ENCODE data around the gene TAOK1.

The TAOK1 gene

DNA sequence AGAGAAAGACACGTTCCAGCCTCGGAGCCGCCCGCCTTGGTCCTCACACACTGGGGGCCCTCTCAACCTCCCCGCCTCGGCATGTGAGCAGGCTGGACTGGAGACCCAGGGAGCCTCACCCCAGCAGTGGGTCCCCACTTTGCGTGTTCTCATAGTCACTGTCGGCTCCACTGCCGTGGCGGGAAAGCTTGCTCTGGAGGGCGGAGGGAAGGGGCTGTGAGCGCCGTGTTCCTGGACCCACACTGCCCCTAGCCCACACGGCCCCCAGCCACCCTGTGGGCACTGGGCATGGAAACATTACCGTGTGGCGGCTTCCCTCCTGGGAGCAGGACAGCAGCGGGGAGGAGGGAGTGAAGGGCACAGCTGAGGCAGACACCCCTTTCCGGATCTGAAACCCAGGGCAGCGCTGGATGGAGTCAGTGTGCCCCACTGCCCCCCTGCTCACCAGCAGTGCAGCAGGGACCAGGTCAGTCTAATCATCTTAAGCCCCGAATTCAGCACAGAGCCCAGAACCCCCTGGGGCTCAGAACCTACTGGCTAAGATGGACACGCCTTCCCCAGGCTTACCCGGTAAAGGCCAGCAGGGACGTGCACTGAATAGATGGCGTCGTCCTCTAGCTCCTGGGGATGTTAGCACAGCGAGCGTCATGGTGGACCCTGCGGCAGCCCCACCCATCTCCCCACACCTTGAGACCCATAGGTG lies 185.5 kb downstream of the TAOK1 start:
- no peaks in the 10 kb centered on the region for H3K27me3 ChIP-seq
- H3K36me3 ChIP-seq = peaks cover 73 to 95% (median 82%) of the 10 kb centered on the region in 11 experiments
- TF ChIP-seq Cebpa-rat (IDR thresholded peaks at IDR 0.05) = no peak

DNA sequence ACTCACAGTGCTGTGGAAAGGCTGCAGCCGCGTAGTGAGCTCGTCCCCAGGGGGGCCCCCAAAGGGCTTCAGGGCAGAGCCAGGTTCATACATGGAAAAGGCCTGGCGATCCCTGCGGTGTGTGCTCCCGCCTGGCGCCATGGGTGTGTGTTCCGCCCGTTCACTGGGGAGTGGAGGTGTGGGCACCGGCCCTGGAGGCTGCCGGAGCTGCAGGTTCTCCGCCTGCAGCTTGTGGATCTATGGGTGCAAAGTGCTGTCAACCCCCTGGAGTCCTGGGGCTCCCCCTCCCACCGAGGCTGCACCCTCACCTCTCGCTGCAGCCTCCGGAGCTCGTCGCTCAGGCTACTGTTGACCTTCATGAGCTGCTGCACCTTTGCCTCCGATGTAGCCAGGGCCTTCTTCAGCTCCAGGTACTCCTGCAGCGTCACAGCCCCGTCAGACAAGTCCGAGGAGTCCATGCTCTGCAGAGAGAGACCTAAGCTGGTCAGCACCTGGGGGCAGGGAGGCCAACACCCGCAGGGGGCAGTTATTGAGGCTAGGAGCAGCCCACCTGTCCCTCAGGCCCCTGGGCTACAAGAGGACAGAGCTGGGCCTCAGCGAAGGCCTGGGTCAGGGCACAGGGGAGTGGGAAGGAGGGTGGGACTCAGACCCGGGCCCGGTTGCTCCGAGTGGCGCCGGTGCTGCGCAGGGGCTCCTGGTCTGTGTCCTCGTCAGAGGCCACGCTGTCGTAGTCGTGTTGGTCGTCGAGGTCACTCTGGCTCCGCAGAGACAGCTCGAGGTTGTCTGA lies 186.2 kb downstream of the TAOK1 start:
- Histone ChIP-seq H3K4me3 (no peak overlapping the region), H3K27ac (peak overlapping the region in 1 of 11 experiments; percentile 42; a peak in 1 of 22 replicates), H3K27me3 (no peaks in the 10 kb centered on the region), H3K9me3 (replicated peaks in 1 of 11) (no peaks in the 10 kb centered on the region), H3K36me3 (peaks cover 80 to 95% (median 86%) of the 10 kb centered on the region in 11 experiments), H4K20me1 (peaks cover 49 to 95% (median 83%) of the 10 kb centered on the region in 11 experiments; a peak in 21 of 22 replicates), H3K4me2 (peak overlapping the region in 8 of 11 experiments; percentile 8 to 61 (median 42); a peak in 10 of 22 replicates), H3K9ac (peak overlapping the region in 6 of 11 experiments; percentile 18 to 63 (median 38); a peak in 4 of 22 replicates), H3K4me1 (peaks cover 38 to 70% (median 64%) of the 10 kb centered on the region in 10 experiments)
- TF ChIP-seq Cebpa-rat (IDR thresholded peaks at IDR 0.05) = no peak

More for the DNA sequence above, 185.5 kb downstream of the TAOK1 start:
- H3K27ac ChIP-seq = peak overlapping the region in 5 of 11 experiments; percentile 22 to 42 (median 32); a peak in 4 of 22 replicates
- H3K9me3 ChIP-seq (replicated peaks in 1 of 11) = no peaks in the 10 kb centered on the region
- H3K4me2 ChIP-seq = peak overlapping the region in 8 of 11 experiments; percentile 8 to 61 (median 42); a peak in 14 of 22 replicates
- no peak overlapping the region for H3K4me3 ChIP-seq
- H3K9ac ChIP-seq = peak overlapping the region in 8 of 11 experiments; percentile 9 to 63 (median 31); a peak in 13 of 22 replicates
- H4K20me1 ChIP-seq = peaks cover 56 to 96% (median 89%) of the 10 kb centered on the region in 11 experiments; a peak in 21 of 22 replicates
- peaks cover 36 to 70% (median 64%) of the 10 kb centered on the region in 10 experiments for H3K4me1 ChIP-seq

DNA sequence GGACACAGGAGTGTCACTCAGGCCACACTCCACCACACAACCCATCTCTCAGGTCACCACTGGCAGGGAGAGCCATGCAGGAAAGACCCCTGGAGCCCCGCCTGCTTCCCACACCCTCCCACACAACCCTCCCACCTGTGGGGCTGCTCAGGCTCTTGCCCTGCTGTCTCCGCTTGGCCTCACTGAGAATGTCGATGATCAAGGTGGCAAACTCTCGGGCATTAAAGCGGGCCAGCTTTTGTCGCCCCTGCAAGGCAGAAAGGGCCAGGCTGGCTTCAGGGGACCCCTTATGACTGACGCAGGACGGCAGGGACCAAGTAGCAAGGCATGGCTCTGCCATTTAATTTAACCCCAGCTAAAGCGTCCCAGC lies 186.8 kb downstream of the TAOK1 start:
- Histone ChIP-seq H3K27ac (no peak overlapping the region; a peak in 1 of 22 replicates), H3K36me3 (peaks cover 86 to 95% (median 89%) of the 10 kb centered on the region in 11 experiments), H3K27me3 (no peaks in the 10 kb centered on the region), H3K4me3 (no peak overlapping the region), H4K20me1 (peaks cover 43 to 95% (median 79%) of the 10 kb centered on the region in 11 experiments; a peak in 21 of 22 replicates), H3K9me3 (replicated peaks in 1 of 11) (no peaks in the 10 kb centered on the region), H3K9ac (peak overlapping the region in 3 of 11 experiments; percentile 19 to 56 (median 38); a peak in 1 of 22 replicates), H3K4me1 (peaks cover 33 to 67% (median 62%) of the 10 kb centered on the region in 10 experiments), H3K4me2 (no peak overlapping the region)
- TF ChIP-seq Cebpa-rat (IDR thresholded peaks at IDR 0.05) = no peak

DNA sequence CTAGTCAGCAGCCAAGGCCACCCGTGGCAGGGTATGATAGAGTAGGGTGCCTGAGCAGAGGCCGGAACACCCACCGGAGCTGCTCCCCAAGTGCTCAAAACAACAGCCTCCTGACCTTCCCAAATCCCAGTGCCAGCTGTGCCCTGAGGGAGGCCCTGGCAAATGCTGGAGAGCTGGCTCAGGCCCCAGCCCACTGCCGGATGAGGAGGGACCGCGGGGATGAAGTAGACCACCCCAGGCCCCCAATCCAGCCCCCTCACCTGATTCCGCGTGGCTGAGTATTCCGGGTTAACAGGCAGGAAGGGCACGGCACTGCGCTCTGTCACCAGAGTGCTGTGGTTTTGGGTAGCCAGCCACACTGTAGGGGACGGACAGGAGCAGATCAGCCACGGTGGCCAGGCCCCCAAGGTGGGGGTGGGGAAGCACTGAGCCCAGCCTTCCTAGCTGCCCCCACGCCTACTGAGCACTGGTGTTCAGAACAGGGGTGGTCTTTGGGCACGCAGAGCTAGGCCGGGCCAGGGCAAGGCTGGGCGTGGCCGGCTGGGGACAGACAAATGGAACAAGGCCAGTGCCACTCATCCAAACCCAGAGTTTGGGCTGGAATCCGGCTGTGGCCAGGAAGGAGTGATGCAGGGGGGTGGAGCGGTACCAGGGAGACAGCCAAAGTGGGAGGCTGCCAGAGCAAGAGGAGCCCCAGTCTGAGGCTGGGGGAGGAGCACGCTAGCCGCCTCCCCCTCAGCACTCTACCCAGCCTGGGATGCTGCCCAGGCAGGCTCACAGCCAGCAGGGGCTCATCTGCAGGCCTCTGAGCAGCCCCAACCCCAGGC lies 187.4 kb downstream of the TAOK1 start:
- Histone ChIP-seq H3K4me2 (no peak overlapping the region), H3K9me3 (replicated peaks in 1 of 11) (no peaks in the 10 kb centered on the region), H3K4me3 (no peak overlapping the region), H3K36me3 (peaks cover 92 to 97% (median 95%) of the 10 kb centered on the region in 11 experiments), H3K4me1 (peaks cover 28 to 65% (median 60%) of the 10 kb centered on the region in 10 experiments), H4K20me1 (peaks cover 40 to 96% (median 80%) of the 10 kb centered on the region in 11 experiments; a peak in 21 of 22 replicates), H3K27me3 (no peaks in the 10 kb centered on the region), H3K9ac (peak overlapping the region in 3 of 11 experiments; percentile 4 to 56 (median 20); a peak in 4 of 22 replicates), H3K27ac (peak overlapping the region in 1 of 11 experiments; percentile 15; a peak in 1 of 22 replicates)
- no peak for TF ChIP-seq Cebpa-rat (IDR thresholded peaks at IDR 0.05)

DNA sequence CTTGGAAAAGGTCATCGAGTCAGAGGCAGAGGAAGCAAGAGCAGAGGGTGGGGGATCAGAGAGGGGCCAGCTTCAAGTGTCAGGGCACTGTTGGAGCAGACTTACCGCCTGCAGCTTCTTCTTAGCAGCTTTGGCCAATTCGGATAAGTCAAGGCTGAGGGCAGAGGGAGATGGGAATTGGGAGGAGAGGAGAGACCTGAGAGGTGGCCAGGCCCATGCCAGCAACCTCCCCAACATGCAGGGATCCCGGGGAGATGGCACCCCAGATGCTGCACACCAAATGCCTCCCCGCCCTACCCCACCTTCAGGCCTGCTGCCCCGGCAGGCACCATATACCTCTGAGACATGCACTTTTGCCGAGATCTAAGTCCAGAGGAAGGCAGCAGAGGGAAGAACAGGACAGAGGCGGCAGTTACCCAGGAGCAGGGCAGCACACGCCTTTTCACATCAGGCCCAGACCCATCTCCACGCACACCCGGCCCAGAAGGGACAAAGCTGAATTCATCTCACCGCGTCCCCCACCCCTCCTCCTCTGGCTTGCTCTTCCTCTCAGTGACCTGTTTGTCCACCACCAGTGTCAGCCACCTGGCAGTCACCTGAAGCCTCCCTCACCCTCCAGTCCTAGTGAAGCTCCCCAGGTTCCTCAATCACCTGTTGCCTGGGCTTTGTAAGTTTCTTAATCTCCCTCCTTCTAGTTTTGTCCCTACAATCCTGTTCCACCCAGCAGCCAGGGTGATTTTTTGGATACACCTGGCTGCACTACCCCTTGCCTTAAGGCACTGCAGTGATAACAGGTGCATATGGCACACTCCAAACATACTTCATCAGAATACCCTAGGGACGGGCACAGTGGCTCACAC lies 188.7 kb downstream of the TAOK1 start:
- H3K27ac ChIP-seq = no peak overlapping the region
- no peaks in the 10 kb centered on the region for H3K27me3 ChIP-seq
- H3K4me2 ChIP-seq = no peak overlapping the region
- peaks cover 92 to 100% (median 96%) of the 10 kb centered on the region in 11 experiments for H3K36me3 ChIP-seq
- no peaks in the 10 kb centered on the region for H3K9me3 ChIP-seq (replicated peaks in 1 of 11)
- no peak overlapping the region for H3K4me3 ChIP-seq
- peaks cover 28 to 96% (median 81%) of the 10 kb centered on the region in 11 experiments; a peak in 21 of 22 replicates for H4K20me1 ChIP-seq
- no peak for TF ChIP-seq Cebpa-rat (IDR thresholded peaks at IDR 0.05)
- peaks cover 22 to 65% (median 59%) of the 10 kb centered on the region in 10 experiments for H3K4me1 ChIP-seq
- peak overlapping the region in 5 of 11 experiments; percentile 15 to 33 (median 20); a peak in 3 of 22 replicates for H3K9ac ChIP-seq

DNA sequence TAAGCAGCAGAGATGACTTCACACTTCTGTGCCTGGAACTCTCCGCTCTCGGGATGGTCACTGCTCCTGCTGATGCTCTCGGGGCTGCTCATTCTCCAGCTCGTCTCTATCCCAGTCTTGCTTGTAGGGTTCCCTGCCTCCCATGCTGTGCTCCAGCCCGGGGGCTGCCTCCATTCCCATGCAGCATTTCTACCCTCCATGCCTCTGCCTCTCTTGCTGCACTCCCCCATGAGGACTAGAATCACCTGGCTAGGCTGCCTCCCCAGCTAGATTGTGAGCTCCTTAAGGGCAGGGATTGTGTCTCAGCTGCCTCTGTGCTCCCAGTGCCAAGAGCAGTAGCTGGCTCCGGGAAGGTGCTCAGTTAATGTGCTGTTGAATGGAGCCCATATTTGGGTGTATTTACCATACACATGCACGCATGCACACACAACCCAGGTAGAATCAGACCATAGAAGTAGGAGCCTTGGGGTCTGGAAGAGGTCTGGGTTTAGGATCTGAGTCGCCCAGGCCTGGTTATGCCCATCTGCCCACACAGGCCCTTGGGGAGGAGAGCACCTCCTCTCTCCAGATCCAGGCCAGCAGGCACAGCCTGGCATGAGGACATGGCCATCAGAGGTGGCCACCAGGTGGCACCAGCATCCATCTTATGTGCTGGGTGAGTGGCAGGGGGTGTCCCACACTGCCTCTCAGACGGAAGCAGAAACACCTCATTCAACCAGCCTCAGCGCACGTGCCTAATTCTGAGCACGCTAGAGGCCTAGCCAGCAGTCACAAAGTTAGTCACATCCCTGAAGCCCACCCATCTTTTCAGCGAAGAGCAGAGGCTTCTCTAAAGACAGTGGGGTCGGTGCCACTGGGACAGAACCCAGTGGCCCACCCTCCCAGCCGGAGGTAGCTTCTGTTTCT lies 190.0 kb downstream of the TAOK1 start:
- no peak overlapping the region for H3K4me3 ChIP-seq
- peaks cover 16 to 95% (median 79%) of the 10 kb centered on the region in 11 experiments; a peak in 21 of 22 replicates for H4K20me1 ChIP-seq
- H3K9ac ChIP-seq = peak overlapping the region in 7 of 11 experiments; percentile 23 to 50 (median 42); a peak in 11 of 22 replicates
- H3K27me3 ChIP-seq = no peaks in the 10 kb centered on the region
- peak overlapping the region in 9 of 11 experiments; percentile 14 to 44 (median 30); a peak in 9 of 22 replicates for H3K4me2 ChIP-seq
- no peaks in the 10 kb centered on the region for H3K9me3 ChIP-seq (replicated peaks in 1 of 11)
- no peak for TF ChIP-seq Cebpa-rat (IDR thresholded peaks at IDR 0.05)
- peak overlapping the region in 9 of 11 experiments; percentile 13 to 71 (median 50); a peak in 17 of 22 replicates for H3K27ac ChIP-seq
- H3K36me3 ChIP-seq = peaks cover 79 to 89% (median 83%) of the 10 kb centered on the region in 11 experiments
- peaks cover 31 to 65% (median 59%) of the 10 kb centered on the region in 10 experiments for H3K4me1 ChIP-seq
